GM12891 (cell line): ENCODE data around the gene DCC.

Experiments used
- PAX5 ChIP-seq: IDR thresholded peaks from 2 replicates; pipeline ENCODE4 v1.6.1; 2011; ENCODE audit warnings: low read length, moderate library complexity, mild to moderate bottlenecking; ENCODE audit not compliant: insufficient read depth, severe bottlenecking
- POLR2A ChIP-seq: IDR thresholded peaks from 2 replicates; pipeline ENCODE4 v1.6.1; 2011; ENCODE audit warnings: low read depth, low read length, control low read depth
- POLR2AphosphoS5 ChIP-seq: IDR thresholded peaks from 2 replicates; pipeline ENCODE4 v1.6.1; 2011; ENCODE audit warnings: low read depth, low read length, control low read depth
- POU2F2 ChIP-seq: IDR thresholded peaks from 2 replicates; pipeline ENCODE4 v1.6.1; 2011; ENCODE audit warnings: low read depth, mild to moderate bottlenecking, control low read depth, low read length, moderate library complexity
- SPI1 ChIP-seq: IDR thresholded peaks from 2 replicates; pipeline ENCODE4 v1.6.1; 2011; ENCODE audit warnings: low read depth, low read length, control low read depth
- TAF1 ChIP-seq: IDR thresholded peaks from 2 replicates; pipeline ENCODE4 v1.6.1; 2011; ENCODE audit warnings: low read depth, low read length, control low read depth

- TF ChIP-seq POLR2A, result no peak
- no peak for TF ChIP-seq TAF1
- TF ChIP-seq PAX5, result no peak
- no peak for TF ChIP-seq POLR2AphosphoS5
- TF ChIP-seq SPI1, result no peak
- no peak for TF ChIP-seq POU2F2
Measured at GRCh38 chr18:52496426-52496825, 156.4 kb downstream of the DCC start.
